Vagina (tissue), 2 donors: Measurements from ENCODE around the gene GDAP2.

Source experiments
- POLR2A ChIP-seq, 2 donors: fragments of 450-650 bp; IDR thresholded peaks; one replicate each; pipeline ENCODE4 v1.6.1; 2017; ENCODE audit warnings: antibody characterized with exemption in 2 of 2, mild to moderate bottlenecking in 2 of 2, moderate library complexity in 2 of 2
- TF ChIP-seq, protein P1 (sequence below), 3 experiments: fragments of 450-650 bp in 2 of 3; fragments of 200-600 bp in 1 of 3; sonication (generic) in 1 of 3; IDR thresholded peaks; one replicate each; pipeline ENCODE4 v1.5.1; 2017 to 2019; ENCODE audit warnings: antibody characterized with exemption in 3 of 3, mild to moderate bottlenecking in 2 of 3, moderate library complexity in 2 of 3

DNA sequence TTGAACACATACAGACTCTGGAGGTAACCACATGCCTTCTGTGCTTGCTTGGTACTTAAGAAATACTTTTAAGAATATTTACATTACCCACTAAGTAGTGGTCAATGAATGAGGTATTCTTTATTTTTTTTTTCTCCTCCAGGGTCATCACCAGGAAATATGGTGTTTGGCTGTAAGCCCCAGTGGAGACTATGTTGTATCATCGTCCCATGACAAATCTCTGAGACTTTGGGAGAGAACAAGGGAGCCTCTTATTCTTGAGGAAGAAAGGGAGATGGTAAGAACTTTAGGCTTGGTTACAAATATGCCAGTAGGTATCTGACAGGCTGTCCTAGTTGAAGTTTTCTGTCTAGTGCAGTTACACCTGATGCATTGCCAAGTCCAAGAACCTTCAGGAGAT is 23.0 kb upstream of the GDAP2 start:
- TF ChIP-seq, protein P1, sequence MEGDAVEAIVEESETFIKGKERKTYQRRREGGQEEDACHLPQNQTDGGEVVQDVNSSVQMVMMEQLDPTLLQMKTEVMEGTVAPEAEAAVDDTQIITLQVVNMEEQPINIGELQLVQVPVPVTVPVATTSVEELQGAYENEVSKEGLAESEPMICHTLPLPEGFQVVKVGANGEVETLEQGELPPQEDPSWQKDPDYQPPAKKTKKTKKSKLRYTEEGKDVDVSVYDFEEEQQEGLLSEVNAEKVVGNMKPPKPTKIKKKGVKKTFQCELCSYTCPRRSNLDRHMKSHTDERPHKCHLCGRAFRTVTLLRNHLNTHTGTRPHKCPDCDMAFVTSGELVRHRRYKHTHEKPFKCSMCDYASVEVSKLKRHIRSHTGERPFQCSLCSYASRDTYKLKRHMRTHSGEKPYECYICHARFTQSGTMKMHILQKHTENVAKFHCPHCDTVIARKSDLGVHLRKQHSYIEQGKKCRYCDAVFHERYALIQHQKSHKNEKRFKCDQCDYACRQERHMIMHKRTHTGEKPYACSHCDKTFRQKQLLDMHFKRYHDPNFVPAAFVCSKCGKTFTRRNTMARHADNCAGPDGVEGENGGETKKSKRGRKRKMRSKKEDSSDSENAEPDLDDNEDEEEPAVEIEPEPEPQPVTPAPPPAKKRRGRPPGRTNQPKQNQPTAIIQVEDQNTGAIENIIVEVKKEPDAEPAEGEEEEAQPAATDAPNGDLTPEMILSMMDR (IDR thresholded peaks at IDR 0.05), result no peak
- TF ChIP-seq POLR2A (IDR thresholded peaks at IDR 0.05), result no peak
